Calu3 (cell line): ENCODE data around the gene SLX9. TPM values are rescaled to one million over a fixed set of nuclear protein-coding genes. Genes with fewer than 3 reads are reported as not detected.

Experiments
- BruUV-seq: library from RNA; stranded (reverse); fragments of 400-500 nt; replicated peaks from 2 replicates; lab custom pipeline; 2021; lab: Mats Ljungman, UMichigan
- CTCF ChIA-PET: fragments of 300-600 bp; sonication (Branson Sonifier 250); formaldehyde crosslinking; loops from one replicate; lab custom pipeline; 2022; ENCODE audit warnings: antibody characterized with exemption; lab: Charles Lee
- DNase-seq: peaks from one replicate; pipeline ENCODE4 v3.0.0; 2022
- H3K27ac Mint-ChIP-seq: one replicate; pipeline ENCODE4 v1.8.0; 2022; ENCODE audit warnings: mixed read lengths; ENCODE audit not compliant: unreplicated experiment
- H3K27me3 Mint-ChIP-seq: one replicate; pipeline ENCODE4 v1.8.0; 2022; ENCODE audit warnings: mixed read lengths; ENCODE audit not compliant: unreplicated experiment
- H3K36me3 Mint-ChIP-seq: one replicate; pipeline ENCODE4 v1.8.0; 2022; ENCODE audit warnings: mild to moderate bottlenecking, moderate library complexity, mixed read lengths; ENCODE audit not compliant: insufficient read depth, unreplicated experiment
- H3K4me1 Mint-ChIP-seq: one replicate; pipeline ENCODE4 v1.8.0; 2022; ENCODE audit warnings: mild to moderate bottlenecking, low read depth, mixed read lengths; ENCODE audit not compliant: unreplicated experiment
- H3K4me3 Mint-ChIP-seq: one replicate; pipeline ENCODE4 v1.8.0; 2022; ENCODE audit warnings: mild to moderate bottlenecking, low read depth, moderate library complexity, mixed read lengths; ENCODE audit not compliant: unreplicated experiment
- H3K9me3 Mint-ChIP-seq: one replicate; pipeline ENCODE4 v1.8.0; 2022; ENCODE audit warnings: low read depth, mixed read lengths; ENCODE audit not compliant: unreplicated experiment
- intact Hi-C: fragments of 100-400 bp; cut with micrococcal nuclease; formaldehyde crosslinking; loops from one replicate; pipeline ENCODE4 v1.10.0; 2022; ENCODE audit not compliant: unreplicated experiment
- total RNA-seq: library from RNA; stranded (reverse); gene quantifications from 2 replicates; pipeline ENCODE4 v1.2.3, GENCODE V29; 2022
- TF ChIP-seq, protein P1 (sequence below): fragments of 200-600 bp; IDR thresholded peaks from one replicate; pipeline ENCODE4 v1.8.0; 2022; ENCODE audit warnings: antibody characterized with exemption; ENCODE audit not compliant: unreplicated experiment

The SLX9 gene
- total RNA-seq, 1 experiment from 2014 or later: 24.6 TPM

DNA sequence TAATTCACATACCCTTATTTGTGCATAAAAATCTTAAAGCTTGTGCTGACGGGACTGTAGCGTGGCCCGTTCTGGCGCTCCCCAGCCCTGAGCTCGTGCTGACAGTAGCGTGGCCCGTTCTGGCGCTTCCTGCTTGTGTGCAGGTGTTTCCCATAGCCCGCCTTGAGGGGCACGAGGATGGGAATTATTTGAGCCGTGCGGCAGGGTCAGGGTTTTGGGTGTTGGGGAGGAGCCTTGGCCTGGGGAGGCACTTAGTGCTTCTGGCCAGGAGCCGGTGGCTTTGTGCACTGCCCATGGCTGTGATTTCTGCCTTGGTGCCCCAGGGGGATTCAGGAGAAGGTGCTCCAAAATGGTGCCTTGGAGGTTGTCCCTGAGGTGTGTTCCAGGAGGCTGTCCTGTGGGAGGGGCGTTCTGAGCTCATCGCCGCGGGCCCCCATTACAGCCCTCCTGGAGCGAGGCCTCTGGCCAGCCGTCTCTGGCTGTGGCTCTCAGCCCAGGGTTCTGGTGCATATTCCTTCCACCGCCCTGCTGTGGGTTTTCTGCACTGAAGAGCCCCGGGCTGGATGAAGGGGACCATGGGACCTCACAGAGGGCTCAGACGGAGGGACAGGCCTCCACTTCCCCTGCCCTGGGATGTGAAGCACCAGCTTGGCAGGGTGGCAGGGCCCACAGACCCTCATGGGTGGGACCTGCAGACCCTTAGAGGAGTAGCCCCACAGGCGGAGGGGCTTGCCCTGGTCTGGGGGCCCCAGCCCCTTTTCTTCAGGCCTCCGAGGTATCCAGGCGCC lies 6.6 kb downstream of the SLX9 start:
- no peak overlapping the region for H3K27ac Mint-ChIP-seq
- BruUV-seq: no TSS peak
- CTCF ChIA-PET: interaction anchor here (0.6 to 1.3 kb wide), 2 partner anchors 61 to 194 kb away, joined by 3 to 4 read pairs; no protein-coding TSS in a partner anchor
- intact Hi-C loops: no loop called here
- H3K27me3 Mint-ChIP-seq: no peaks in the 10 kb centered on the region
- TF ChIP-seq, protein P1, sequence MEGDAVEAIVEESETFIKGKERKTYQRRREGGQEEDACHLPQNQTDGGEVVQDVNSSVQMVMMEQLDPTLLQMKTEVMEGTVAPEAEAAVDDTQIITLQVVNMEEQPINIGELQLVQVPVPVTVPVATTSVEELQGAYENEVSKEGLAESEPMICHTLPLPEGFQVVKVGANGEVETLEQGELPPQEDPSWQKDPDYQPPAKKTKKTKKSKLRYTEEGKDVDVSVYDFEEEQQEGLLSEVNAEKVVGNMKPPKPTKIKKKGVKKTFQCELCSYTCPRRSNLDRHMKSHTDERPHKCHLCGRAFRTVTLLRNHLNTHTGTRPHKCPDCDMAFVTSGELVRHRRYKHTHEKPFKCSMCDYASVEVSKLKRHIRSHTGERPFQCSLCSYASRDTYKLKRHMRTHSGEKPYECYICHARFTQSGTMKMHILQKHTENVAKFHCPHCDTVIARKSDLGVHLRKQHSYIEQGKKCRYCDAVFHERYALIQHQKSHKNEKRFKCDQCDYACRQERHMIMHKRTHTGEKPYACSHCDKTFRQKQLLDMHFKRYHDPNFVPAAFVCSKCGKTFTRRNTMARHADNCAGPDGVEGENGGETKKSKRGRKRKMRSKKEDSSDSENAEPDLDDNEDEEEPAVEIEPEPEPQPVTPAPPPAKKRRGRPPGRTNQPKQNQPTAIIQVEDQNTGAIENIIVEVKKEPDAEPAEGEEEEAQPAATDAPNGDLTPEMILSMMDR: no peak
- no peak for DNase-seq
- H3K4me1 Mint-ChIP-seq: peaks cover 11% of the 10 kb centered on the region
- H3K9me3 Mint-ChIP-seq: no peaks in the 10 kb centered on the region
- H3K4me3 Mint-ChIP-seq: no peak overlapping the region
- no peaks in the 10 kb centered on the region for H3K36me3 Mint-ChIP-seq

DNA sequence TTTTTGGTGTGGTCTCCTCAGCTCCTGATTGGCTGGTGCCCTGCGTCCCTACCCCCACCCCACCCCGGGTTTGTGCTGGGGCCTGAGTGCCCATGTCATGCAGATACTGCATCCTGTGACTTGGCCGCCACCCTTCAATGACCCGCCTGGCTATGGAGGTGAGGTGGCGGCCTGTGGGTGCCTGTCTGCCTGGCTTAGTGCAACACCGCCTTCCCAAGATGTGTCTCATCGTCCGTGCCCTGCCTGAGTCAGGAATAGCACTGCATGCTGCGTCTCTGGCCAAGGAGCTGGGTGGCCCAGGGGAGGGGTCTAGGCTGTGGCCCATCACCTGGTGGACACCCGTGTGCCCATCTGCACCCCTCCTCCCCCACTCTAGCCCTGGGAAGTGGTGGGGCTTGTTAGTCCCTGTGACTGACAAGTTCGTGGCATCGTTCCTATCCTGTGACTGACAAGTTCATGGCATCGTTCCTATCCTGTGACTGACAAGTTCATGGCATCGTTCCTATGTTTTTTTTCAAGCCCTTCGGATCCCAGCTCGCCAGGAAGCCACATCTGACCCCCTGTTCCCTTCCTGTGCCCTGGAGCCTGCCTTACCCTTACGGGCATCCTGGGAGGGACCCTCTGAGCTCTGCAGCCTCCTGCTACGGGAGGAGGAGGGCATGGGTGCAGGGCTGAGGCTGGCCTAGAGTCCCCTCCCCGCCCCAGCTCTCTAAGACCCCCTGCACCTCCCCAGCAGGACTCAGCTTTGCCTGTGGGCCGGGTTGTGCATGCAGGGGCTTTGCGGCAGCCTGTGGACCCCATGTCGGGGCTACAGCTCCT lies 7.5 kb downstream of the SLX9 start:
- peaks cover 3% of the 10 kb centered on the region for H3K4me1 Mint-ChIP-seq
- H3K27me3 Mint-ChIP-seq: no peaks in the 10 kb centered on the region
- no peak overlapping the region for H3K27ac Mint-ChIP-seq
- no peaks in the 10 kb centered on the region for H3K36me3 Mint-ChIP-seq
- CTCF ChIA-PET: interaction anchor here (1.1 to 1.3 kb wide), 2 partner anchors 190 to 193 kb away, joined by 4 to 7 read pairs; no protein-coding TSS in a partner anchor
- intact Hi-C loops: no loop called here
- TF ChIP-seq, protein P1: no peak
- no peak overlapping the region for H3K4me3 Mint-ChIP-seq
- BruUV-seq: no TSS peak
- no peak for DNase-seq
- no peaks in the 10 kb centered on the region for H3K9me3 Mint-ChIP-seq

DNA sequence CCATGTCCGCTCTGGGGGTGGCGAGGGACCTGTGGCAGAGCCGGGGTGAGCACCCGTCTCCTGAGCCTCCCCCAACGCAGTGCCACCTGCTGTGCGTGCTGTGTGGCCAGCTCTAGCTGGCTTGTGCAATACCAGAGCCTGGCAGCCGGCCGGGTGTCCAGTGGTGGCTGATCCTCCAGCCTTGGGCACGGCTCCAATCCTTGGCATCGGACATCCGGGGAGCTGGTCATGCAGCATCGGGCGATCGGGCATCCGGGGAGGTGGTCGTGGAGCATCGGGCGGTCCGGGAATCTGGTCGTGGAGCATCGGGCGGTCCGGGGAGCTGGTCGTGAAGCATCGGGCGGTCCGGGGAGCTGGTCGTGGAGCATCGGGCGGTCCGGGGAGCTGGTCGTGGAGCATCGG lies 8.1 kb downstream of the SLX9 start:
- Mint-ChIP-seq H3K27ac (no peak overlapping the region), H3K4me3 (no peak overlapping the region), H3K4me1 (no peaks in the 10 kb centered on the region), H3K9me3 (no peaks in the 10 kb centered on the region), H3K27me3 (no peaks in the 10 kb centered on the region), H3K36me3 (no peaks in the 10 kb centered on the region)
- TF ChIP-seq, protein P1: no peak
- no TSS peak for BruUV-seq
- intact Hi-C loops: loop anchor here (2.0 kb wide), 1 partner anchor 181 kb away; no protein-coding TSS in a partner anchor
- CTCF ChIA-PET: interaction anchor here (0.7 to 1.3 kb wide), 3 partner anchors 189 to 193 kb away, joined by 4 to 7 read pairs (median 4); no protein-coding TSS in a partner anchor
- DNase-seq: no peak

DNA sequence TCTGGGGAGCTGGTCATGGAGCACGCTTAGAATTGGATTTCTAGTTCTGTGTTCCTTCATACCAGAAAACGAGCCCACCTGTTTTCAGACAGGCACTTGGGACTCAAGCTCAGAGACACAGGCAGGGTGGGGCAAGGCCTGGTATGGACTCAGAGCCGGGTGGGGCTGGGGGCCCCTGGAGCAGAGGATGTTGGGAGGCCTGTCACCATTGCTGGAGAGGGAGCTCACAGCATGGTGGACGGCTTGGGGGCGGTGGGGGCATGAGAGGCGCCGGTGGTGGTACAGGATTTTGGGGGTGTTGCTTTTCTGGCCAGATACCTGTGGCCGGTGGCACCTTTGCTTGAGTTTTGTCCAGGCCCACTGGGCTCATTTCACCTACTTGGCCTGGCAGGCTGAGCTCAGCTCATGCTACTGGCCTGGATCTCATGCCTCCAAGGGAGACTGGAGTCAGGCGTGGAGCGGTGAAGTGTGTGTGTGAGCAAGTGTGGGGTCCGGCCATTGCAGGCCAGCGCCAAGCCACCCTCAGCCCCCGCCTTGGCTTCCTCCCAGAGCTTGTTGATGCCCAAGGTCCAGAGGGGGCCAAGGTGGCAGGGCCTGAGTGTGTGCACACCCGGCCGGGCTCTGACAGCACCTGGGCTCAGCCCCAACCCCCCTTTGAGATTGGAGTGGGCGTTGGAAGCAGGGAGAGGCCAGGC lies 8.7 kb downstream of the SLX9 start:
- BruUV-seq: no TSS peak
- Mint-ChIP-seq H3K9me3 (no peaks in the 10 kb centered on the region), H3K27me3 (no peaks in the 10 kb centered on the region), H3K27ac (no peak overlapping the region), H3K36me3 (peaks cover under 1% of the 10 kb centered on the region), H3K4me1 (no peaks in the 10 kb centered on the region), H3K4me3 (no peak overlapping the region)
- DNase-seq: no peak
- CTCF ChIA-PET: interaction anchor here (0.7 to 1.1 kb wide), 3 partner anchors 180 to 192 kb away, joined by 3 to 7 read pairs (median 4); no protein-coding TSS in a partner anchor
- TF ChIP-seq, protein P1: no peak
- intact Hi-C loops: loop anchor here (2.0 kb wide), 1 partner anchor 180 kb away; no protein-coding TSS in a partner anchor
